ENCODE data around the gene NFIA. TPM values are rescaled to one million over a fixed set of nuclear protein-coding genes. Genes with fewer than 3 reads are reported as not detected.
A peak's percentile ranks its signal among the peaks of the same experiment; 100 is the strongest.

NFIA gene
- polyA plus RNA-seq, 3 donors, result 1.4 to 5.3 (median 2.4) TPM

- Histone ChIP-seq H2AFZ (ENCODE audit: insufficient read depth, low read depth, low read length, poor library complexity, severe bottlenecking) (no peak overlapping the region), H3K9me3 (replicated peaks in 1 of 2; ENCODE audit: control insufficient read depth in 1 of 2, insufficient read depth in 1 of 2, low read length in 2 of 2) (no peaks in the 10 kb centered on the region), H3K9ac (ENCODE audit: insufficient read depth, low read length, poor library complexity, severe bottlenecking) (no peak overlapping the region), H3K4me2 (replicated peaks; ENCODE audit: extremely low read depth, low read length, poor library complexity, severe bottlenecking) (no peak overlapping the region), H3K4me1 (ENCODE audit: control insufficient read depth in 1 of 2, insufficient read depth in 2 of 2, low read length in 2 of 2) (peaks cover 0 to 15% of the 10 kb centered on the region in 2 donors), H3K79me2 (ENCODE audit: insufficient read depth, low read length) (no peaks in the 10 kb centered on the region), H4K20me1 (ENCODE audit: insufficient read depth, low read length) (no peaks in the 10 kb centered on the region), H3K27ac (ENCODE audit: low read depth in 1 of 2, low read length in 2 of 2) (no peak overlapping the region), H3K27me3 (ENCODE audit: control insufficient read depth in 2 of 2, insufficient read depth in 2 of 2, low read length in 2 of 2) (no peaks in the 10 kb centered on the region), H3K36me3 (replicated peaks in 1 of 2; ENCODE audit: control insufficient read depth in 1 of 2, insufficient read depth in 2 of 2, low read length in 2 of 2) (no peaks in the 10 kb centered on the region), H3K4me3 (replicated peaks in 1 of 3; ENCODE audit: low read depth in 2 of 3, low read length in 3 of 3) (no peak overlapping the region)
- DNase-seq, result peak in 2 of 3 donors; percentile 2 to 10
- H3K4me3 Mint-ChIP-seq, result no peak overlapping the region
- H3K27me3 Mint-ChIP-seq (ENCODE audit: low read depth in 3 of 3), result peaks cover 0 to 2% (median 2%) of the 10 kb centered on the region in 3 donors
- TF ChIP-seq CTCF (IDR thresholded peaks at IDR 0.05), result no peak
- H3K9me3 Mint-ChIP-seq, result no peaks in the 10 kb centered on the region
- no CpG with 5 or more reads among the region's 6 CpGs for WGBS (ENCODE audit: insufficient coverage)
- peaks cover 32% of the 10 kb centered on the region for H3K4me1 Mint-ChIP-seq
- H3K27ac Mint-ChIP-seq, result no peak overlapping the region
- H3K36me3 Mint-ChIP-seq, result peaks cover 0 to 2% of the 10 kb centered on the region in 2 donors
- intact Hi-C loops (cut with micrococcal nuclease), result no loop called here
Observed at GRCh38 chr1:61341426-61341825, 259.1 kb downstream of the NFIA start.

GRCh38 chr1:61343734-61344420 is 261.5 kb downstream of the NFIA start:
- Histone ChIP-seq H2AFZ (ENCODE audit: insufficient read depth, low read depth, low read length, poor library complexity, severe bottlenecking) (no peak overlapping the region), H3K4me1 (ENCODE audit: control insufficient read depth in 1 of 2, insufficient read depth in 2 of 2, low read length in 2 of 2) (peaks cover 0 to 3% of the 10 kb centered on the region in 2 donors), H3K79me2 (ENCODE audit: insufficient read depth, low read length) (no peaks in the 10 kb centered on the region), H3K36me3 (replicated peaks in 1 of 2; ENCODE audit: control insufficient read depth in 1 of 2, insufficient read depth in 2 of 2, low read length in 2 of 2) (no peaks in the 10 kb centered on the region), H3K9ac (ENCODE audit: insufficient read depth, low read length, poor library complexity, severe bottlenecking) (no peak overlapping the region), H3K27ac (ENCODE audit: low read depth in 1 of 2, low read length in 2 of 2) (no peak overlapping the region), H4K20me1 (ENCODE audit: insufficient read depth, low read length) (no peaks in the 10 kb centered on the region), H3K4me2 (replicated peaks; ENCODE audit: extremely low read depth, low read length, poor library complexity, severe bottlenecking) (no peak overlapping the region), H3K4me3 (replicated peaks in 1 of 3; ENCODE audit: low read depth in 2 of 3, low read length in 3 of 3) (no peak overlapping the region), H3K27me3 (ENCODE audit: control insufficient read depth in 2 of 2, insufficient read depth in 2 of 2, low read length in 2 of 2) (no peaks in the 10 kb centered on the region), H3K9me3 (replicated peaks in 1 of 2; ENCODE audit: control insufficient read depth in 1 of 2, insufficient read depth in 1 of 2, low read length in 2 of 2) (no peaks in the 10 kb centered on the region)
- Mint-ChIP-seq H3K27ac (no peak overlapping the region), H3K9me3 (peaks cover 0 to 7% (median 2%) of the 10 kb centered on the region in 7 donors), H3K4me1 (peaks cover 10% of the 10 kb centered on the region), H3K36me3 (peaks cover 3 to 14% of the 10 kb centered on the region in 2 donors), H3K27me3 (ENCODE audit: low read depth in 3 of 3) (peaks cover 0 to 2% (median 2%) of the 10 kb centered on the region in 3 donors), H3K4me3 (no peak overlapping the region)
- 80% methylated on average over 2 of the region's 6 CpGs for WGBS (ENCODE audit: insufficient coverage)
- no peak for TF ChIP-seq CTCF (IDR thresholded peaks at IDR 0.05)
- DNase-seq, result no peak
- intact Hi-C loops (cut with micrococcal nuclease), result no loop called here
